NK-92 (cell line): Measurements from ENCODE around the gene CDH16.
"Not testable (repeated sequence)": the region's sequence is repeated elsewhere in the genome, so short reads cannot be mapped to it uniquely, and the experiment has no call there.

Experiments used
- DNase-seq: peaks from one replicate; lab custom pipeline; 2025; ENCODE audit not compliant: unreplicated experiment; lab: John Stamatoyannopoulos, UW

Gene CDH16

GRCh38 chr16:66918803-66919568 lies at the start of gene CDH16:
CDH16 (minus strand) TSS chr16:66918885; CDS start chr16:66918065, 820 bp downstream.
- no peak for DNase-seq

- no peak for DNase-seq
These were observed 45.4 kb upstream of the CDH16 start for GRCh38 chr16:66964049-66964448.

- no peak for DNase-seq
These were observed 43.2 kb upstream of the CDH16 start for GRCh38 chr16:66961914-66962313.

GRCh38 chr16:66961065-66961744 lies 42.5 kb upstream of the CDH16 start, which contains the start of gene CES3:
CES3 (plus strand) TSS chr16:66961266; CDS start chr16:66961308, 42 bp downstream.
- DNase-seq, result no peak

GRCh38 chr16:66960270-66960669 lies 41.6 kb upstream of the CDH16 start:
- DNase-seq, result no peak

GRCh38 chr16:66959704-66960161 lies 41.0 kb upstream of the CDH16 start:
- no peak for DNase-seq

GRCh38 chr16:66958857-66959703 lies 40.4 kb upstream of the CDH16 start:
- DNase-seq, result no peak

GRCh38 chr16:66956154-66956457 lies 37.4 kb upstream of the CDH16 start:
- DNase-seq, result not testable (repeated sequence)

GRCh38 chr16:66955363-66956153 lies 36.9 kb upstream of the CDH16 start:
- not testable (repeated sequence) for DNase-seq

GRCh38 chr16:66954097-66954659 lies 35.5 kb upstream of the CDH16 start:
- DNase-seq, result no peak

- no peak for DNase-seq
These were observed 34.9 kb upstream of the CDH16 start for GRCh38 chr16:66953462-66954096.

GRCh38 chr16:66952430-66953110 lies 33.9 kb upstream of the CDH16 start:
- no peak for DNase-seq

- DNase-seq, result no peak
These were observed 32.5 kb upstream of the CDH16 start for GRCh38 chr16:66950971-66951790.

GRCh38 chr16:66950437-66950836 lies 31.8 kb upstream of the CDH16 start:
- no peak for DNase-seq

- DNase-seq, result no peak
These were observed 30.8 kb upstream of the CDH16 start for GRCh38 chr16:66949472-66949871.

- no peak for DNase-seq
These were observed 30.1 kb upstream of the CDH16 start for GRCh38 chr16:66948837-66949225.

- no peak for DNase-seq
These were observed 29.6 kb upstream of the CDH16 start for GRCh38 chr16:66948134-66948836.
